Measurements from ENCODE around the gene ZMYND10.

The ZMYND10 gene

DNA sequence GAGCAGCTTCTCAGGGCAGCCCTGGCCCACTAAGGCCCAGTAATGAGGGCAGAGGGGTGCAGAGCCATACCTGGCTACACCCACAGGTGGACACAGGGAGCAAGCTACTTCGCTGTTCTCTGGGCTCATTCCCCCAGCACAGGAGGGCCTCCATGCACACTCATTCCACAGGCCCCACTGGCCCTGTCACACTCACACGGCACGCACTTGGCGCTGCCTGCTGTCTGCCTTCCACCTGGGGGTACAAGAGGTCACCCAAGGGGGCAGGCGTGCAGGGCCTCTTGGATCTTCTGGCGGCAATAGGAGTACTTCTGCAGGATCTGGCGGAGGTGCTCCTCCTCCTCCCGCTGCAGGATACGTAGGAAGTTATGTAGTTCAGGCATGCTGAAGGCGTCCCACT lies 15.2 kb downstream of the ZMYND10 start:
- Histone ChIP-seq H3K4me2 (ENCODE audit: low read depth, low read length, poor library complexity, severe bottlenecking) (no peak overlapping the region), H3K9me2 (replicated peaks; ENCODE audit: low read depth, low read length) (no peaks in the 10 kb centered on the region), H4K20me1 (ENCODE audit: insufficient read depth, low read length, poor library complexity, severe bottlenecking) (peaks cover 72% of the 10 kb centered on the region), H3K4me1 (ENCODE audit: insufficient read depth, low read length, poor library complexity, severe bottlenecking) (peaks cover 25% of the 10 kb centered on the region), H3F3A (ENCODE audit: low read depth) (peaks cover 9% of the 10 kb centered on the region), H3K27me3 (ENCODE audit: insufficient read depth, low read length, poor library complexity, severe bottlenecking) (no peaks in the 10 kb centered on the region), H2AFZ (ENCODE audit: low read length) (no peak overlapping the region), H3K9ac (ENCODE audit: low read depth, low read length, poor library complexity, severe bottlenecking) (no peak overlapping the region), H3K9me3 (ENCODE audit: insufficient read depth, low read depth, low read length) (no peaks in the 10 kb centered on the region), H3K36me3 (ENCODE audit: insufficient read depth, low read length) (peaks cover 46% of the 10 kb centered on the region), H3K79me2 (ENCODE audit: insufficient read depth, low read length) (peaks cover 73% of the 10 kb centered on the region), H3K4me3 (ENCODE audit: low read length, poor library complexity, severe bottlenecking) (no peak overlapping the region)
- no peak for TF ChIP-seq EZH2phosphoT487 (IDR thresholded peaks at IDR 0.05; ENCODE audit: borderline replicate concordance)
- TF ChIP-seq, protein P1, sequence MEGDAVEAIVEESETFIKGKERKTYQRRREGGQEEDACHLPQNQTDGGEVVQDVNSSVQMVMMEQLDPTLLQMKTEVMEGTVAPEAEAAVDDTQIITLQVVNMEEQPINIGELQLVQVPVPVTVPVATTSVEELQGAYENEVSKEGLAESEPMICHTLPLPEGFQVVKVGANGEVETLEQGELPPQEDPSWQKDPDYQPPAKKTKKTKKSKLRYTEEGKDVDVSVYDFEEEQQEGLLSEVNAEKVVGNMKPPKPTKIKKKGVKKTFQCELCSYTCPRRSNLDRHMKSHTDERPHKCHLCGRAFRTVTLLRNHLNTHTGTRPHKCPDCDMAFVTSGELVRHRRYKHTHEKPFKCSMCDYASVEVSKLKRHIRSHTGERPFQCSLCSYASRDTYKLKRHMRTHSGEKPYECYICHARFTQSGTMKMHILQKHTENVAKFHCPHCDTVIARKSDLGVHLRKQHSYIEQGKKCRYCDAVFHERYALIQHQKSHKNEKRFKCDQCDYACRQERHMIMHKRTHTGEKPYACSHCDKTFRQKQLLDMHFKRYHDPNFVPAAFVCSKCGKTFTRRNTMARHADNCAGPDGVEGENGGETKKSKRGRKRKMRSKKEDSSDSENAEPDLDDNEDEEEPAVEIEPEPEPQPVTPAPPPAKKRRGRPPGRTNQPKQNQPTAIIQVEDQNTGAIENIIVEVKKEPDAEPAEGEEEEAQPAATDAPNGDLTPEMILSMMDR (conservative IDR thresholded peaks at IDR 0.05; ENCODE audit: low read length) = no peak

GRCh38 chr3:50327943-50328691 lies 17.4 kb downstream of the ZMYND10 start, which contains the start of gene TUSC2:
Gene TUSC2, minus strand, starts transcription at chr3:50328223. Its CDS starts 124 bp downstream, at chr3:50328099.
- Histone ChIP-seq H3K27me3 (ENCODE audit: insufficient read depth, low read length, poor library complexity, severe bottlenecking) (no peaks in the 10 kb centered on the region), H3F3A (ENCODE audit: low read depth) (peaks cover 9% of the 10 kb centered on the region), H3K4me2 (ENCODE audit: low read depth, low read length, poor library complexity, severe bottlenecking) (peak within 1 kb of the TSS; percentile 95), H3K36me3 (ENCODE audit: insufficient read depth, low read length) (peaks cover 35% of the 10 kb centered on the region), H4K20me1 (ENCODE audit: insufficient read depth, low read length, poor library complexity, severe bottlenecking) (peaks cover 49% of the 10 kb centered on the region), H3K9me2 (replicated peaks; ENCODE audit: low read depth, low read length) (no peaks in the 10 kb centered on the region), H3K4me3 (ENCODE audit: low read length, poor library complexity, severe bottlenecking) (peak within 1 kb of the TSS; percentile 94), H3K4me1 (ENCODE audit: insufficient read depth, low read length, poor library complexity, severe bottlenecking) (peaks cover 15% of the 10 kb centered on the region), H3K79me2 (ENCODE audit: insufficient read depth, low read length) (peaks cover 51% of the 10 kb centered on the region), H2AFZ (ENCODE audit: low read length) (no peak within 1 kb of the TSS), H3K9ac (ENCODE audit: low read depth, low read length, poor library complexity, severe bottlenecking) (peak within 1 kb of the TSS; percentile 82), H3K9me3 (ENCODE audit: insufficient read depth, low read depth, low read length) (no peaks in the 10 kb centered on the region)
- TF ChIP-seq, protein P1 (conservative IDR thresholded peaks at IDR 0.05; ENCODE audit: low read length) = no peak
- no peak for TF ChIP-seq EZH2phosphoT487 (IDR thresholded peaks at IDR 0.05; ENCODE audit: borderline replicate concordance)

DNA sequence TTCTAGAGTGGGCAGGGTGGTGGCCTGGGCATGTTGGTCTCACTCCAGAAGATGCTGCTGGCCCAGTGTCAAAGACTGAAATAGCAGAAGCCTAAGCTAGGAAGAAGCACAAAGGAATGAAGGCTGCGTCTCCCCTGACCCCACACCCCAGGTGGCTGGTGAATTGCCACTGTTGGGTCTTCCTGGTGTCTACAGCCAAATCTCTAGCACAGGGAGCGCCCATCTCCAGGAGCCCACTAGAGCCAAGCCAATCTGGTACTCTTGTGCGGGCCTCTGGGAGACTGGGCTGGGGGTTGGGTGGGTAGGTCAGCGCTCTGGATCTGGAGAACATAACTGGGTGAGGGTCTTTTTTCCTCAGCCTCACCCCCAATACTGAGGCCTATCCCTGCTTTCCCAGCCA lies 18.4 kb downstream of the ZMYND10 start:
- Histone ChIP-seq H3K36me3 (ENCODE audit: insufficient read depth, low read length) (peaks cover 30% of the 10 kb centered on the region), H2AFZ (ENCODE audit: low read length) (no peak overlapping the region), H3K9me3 (ENCODE audit: insufficient read depth, low read depth, low read length) (no peaks in the 10 kb centered on the region), H3K4me2 (ENCODE audit: low read depth, low read length, poor library complexity, severe bottlenecking) (peak overlapping the region; percentile 95), H3K9me2 (replicated peaks; ENCODE audit: low read depth, low read length) (no peaks in the 10 kb centered on the region), H4K20me1 (ENCODE audit: insufficient read depth, low read length, poor library complexity, severe bottlenecking) (peaks cover 41% of the 10 kb centered on the region), H3K9ac (ENCODE audit: low read depth, low read length, poor library complexity, severe bottlenecking) (peak overlapping the region; percentile 82), H3K4me1 (ENCODE audit: insufficient read depth, low read length, poor library complexity, severe bottlenecking) (peaks cover 15% of the 10 kb centered on the region), H3K27me3 (ENCODE audit: insufficient read depth, low read length, poor library complexity, severe bottlenecking) (no peaks in the 10 kb centered on the region), H3K79me2 (ENCODE audit: insufficient read depth, low read length) (peaks cover 41% of the 10 kb centered on the region), H3K4me3 (ENCODE audit: low read length, poor library complexity, severe bottlenecking) (peak overlapping the region; percentile 94), H3F3A (ENCODE audit: low read depth) (peaks cover 9% of the 10 kb centered on the region)
- no peak for TF ChIP-seq EZH2phosphoT487 (IDR thresholded peaks at IDR 0.05; ENCODE audit: borderline replicate concordance)
